Measurements from ENCODE around the gene RBM39.

DNA sequence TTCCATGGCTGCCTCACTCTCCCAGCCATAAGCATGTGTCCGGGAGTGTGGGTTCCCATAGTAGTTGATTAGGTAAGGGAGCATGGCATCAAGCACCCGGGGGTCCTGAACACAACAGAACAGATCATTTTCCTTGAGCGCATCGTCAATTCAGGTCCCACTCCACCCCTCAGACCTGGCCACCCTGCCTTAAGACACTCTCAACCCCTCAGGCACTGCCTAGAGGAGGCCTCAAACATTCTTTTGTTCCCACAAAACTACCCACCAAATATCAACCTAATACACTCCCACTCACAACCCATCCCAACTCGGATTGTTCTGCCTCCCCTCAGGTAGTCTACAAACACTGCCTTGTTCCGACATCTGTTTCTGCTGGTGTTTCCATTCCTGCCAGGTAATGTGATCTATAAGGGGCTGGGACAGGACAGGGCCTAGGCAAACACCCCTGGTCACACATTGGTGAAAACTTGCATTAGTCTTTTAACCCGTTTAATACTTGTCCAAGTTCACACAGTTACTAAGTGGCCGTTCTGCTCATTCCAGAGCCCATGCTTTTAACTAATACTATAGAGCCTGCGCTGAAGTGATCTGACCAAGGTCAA, 44.3 kb downstream of the RBM39 start:
- TF ChIP-seq, protein P1, sequence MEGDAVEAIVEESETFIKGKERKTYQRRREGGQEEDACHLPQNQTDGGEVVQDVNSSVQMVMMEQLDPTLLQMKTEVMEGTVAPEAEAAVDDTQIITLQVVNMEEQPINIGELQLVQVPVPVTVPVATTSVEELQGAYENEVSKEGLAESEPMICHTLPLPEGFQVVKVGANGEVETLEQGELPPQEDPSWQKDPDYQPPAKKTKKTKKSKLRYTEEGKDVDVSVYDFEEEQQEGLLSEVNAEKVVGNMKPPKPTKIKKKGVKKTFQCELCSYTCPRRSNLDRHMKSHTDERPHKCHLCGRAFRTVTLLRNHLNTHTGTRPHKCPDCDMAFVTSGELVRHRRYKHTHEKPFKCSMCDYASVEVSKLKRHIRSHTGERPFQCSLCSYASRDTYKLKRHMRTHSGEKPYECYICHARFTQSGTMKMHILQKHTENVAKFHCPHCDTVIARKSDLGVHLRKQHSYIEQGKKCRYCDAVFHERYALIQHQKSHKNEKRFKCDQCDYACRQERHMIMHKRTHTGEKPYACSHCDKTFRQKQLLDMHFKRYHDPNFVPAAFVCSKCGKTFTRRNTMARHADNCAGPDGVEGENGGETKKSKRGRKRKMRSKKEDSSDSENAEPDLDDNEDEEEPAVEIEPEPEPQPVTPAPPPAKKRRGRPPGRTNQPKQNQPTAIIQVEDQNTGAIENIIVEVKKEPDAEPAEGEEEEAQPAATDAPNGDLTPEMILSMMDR (IDR thresholded peaks at IDR 0.05; ENCODE audit: low read depth, low read length), result no peak
- no peak for TF ChIP-seq EZH2phosphoT487 (IDR thresholded peaks at IDR 0.05; ENCODE audit: low read depth)
